Tibial nerve (tissue), 4 donors: ENCODE measurements around the gene RELN.

Source experiments
- CTCF ChIP-seq, 5 experiments: fragments of 200-600 bp in 3 of 5; fragments of 450-650 bp in 2 of 5; sonication (generic) in 3 of 5; IDR thresholded peaks; one replicate each; pipeline ENCODE4 v1.5.1; 2016 to 2019; ENCODE audit warnings: antibody characterized with exemption in 5 of 5, mild to moderate bottlenecking in 3 of 5, moderate library complexity in 2 of 5
- EP300 ChIP-seq, 2 donors: sonication (generic); formaldehyde crosslinking; IDR thresholded peaks; one replicate each; pipeline ENCODE4 v1.6.1; 2017; ENCODE audit warnings: antibody characterized with exemption in 2 of 2, mild to moderate bottlenecking in 1 of 2
- POLR2A ChIP-seq, 2 donors: fragments of 450-650 bp; IDR thresholded peaks; one replicate each; pipeline ENCODE4 v1.6.1; 2017; ENCODE audit warnings: antibody characterized with exemption in 2 of 2, mild to moderate bottlenecking in 2 of 2, moderate library complexity in 2 of 2

GRCh38 chr7:103605640-103606039, 383.8 kb downstream of the RELN start:
- TF ChIP-seq CTCF (IDR thresholded peaks at IDR 0.05) = no peak
- no peak for TF ChIP-seq POLR2A (IDR thresholded peaks at IDR 0.05)
- no peak for TF ChIP-seq EP300 (IDR thresholded peaks at IDR 0.05)
